Inflammatory macrophage treated with lipopolysaccharide for 4 hours (primary cell): ENCODE data around the gene TMED1.

ENCODE experiments used
- DNase-seq: peaks from one replicate; pipeline ENCODE4 v3.0.0-alpha.2; 2020

The TMED1 gene

DNA sequence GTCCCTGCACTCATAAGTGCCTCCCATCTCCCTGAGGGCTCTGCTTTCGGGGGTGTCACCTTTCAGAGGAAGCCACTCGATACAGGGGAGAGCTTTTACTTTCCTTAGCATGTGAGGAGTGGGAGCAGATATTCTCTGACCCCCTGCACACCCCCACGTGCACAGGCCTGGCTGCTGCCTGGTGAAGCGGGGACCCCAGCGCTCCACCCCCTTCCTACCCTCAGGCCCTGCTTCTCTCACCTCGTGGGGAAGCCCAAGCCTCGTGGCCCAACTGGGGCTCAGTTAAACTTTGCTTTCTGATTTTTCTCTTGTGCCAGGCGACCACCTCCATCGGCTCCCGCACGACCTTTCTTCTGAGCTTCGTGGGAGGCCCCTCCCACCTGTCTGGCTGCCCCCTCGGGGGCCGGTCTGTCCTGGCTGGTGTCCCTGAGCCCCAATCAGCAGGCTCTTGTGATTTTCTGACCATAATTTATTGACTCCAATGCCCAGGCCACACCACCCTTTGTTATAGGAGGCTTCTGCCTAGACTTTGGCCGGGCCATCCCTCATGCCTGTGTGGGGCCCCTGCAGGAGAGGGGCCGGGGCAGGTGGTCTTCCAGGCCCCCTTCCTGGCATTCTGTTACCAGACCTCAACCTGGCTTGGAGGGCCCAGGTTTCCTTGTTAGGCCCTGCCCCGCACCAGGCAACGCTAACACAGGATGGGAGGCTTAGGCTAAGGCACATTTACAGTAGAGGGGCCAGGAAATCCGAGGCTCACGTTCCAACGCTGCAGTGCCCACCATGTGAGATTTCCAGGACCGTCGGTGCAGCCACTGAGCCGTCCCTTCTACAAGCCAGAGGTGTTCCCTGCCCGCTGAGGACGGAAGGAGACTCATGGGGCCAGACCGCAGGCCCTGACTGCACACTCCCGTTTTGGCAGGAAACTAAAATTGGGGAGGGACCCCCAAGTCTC is 3.7 kb downstream of the TMED1 start:
- no peak for DNase-seq

GRCh38 chr19:10830931-10831779 is 4.9 kb downstream of the TMED1 start:
- no peak for DNase-seq

DNA sequence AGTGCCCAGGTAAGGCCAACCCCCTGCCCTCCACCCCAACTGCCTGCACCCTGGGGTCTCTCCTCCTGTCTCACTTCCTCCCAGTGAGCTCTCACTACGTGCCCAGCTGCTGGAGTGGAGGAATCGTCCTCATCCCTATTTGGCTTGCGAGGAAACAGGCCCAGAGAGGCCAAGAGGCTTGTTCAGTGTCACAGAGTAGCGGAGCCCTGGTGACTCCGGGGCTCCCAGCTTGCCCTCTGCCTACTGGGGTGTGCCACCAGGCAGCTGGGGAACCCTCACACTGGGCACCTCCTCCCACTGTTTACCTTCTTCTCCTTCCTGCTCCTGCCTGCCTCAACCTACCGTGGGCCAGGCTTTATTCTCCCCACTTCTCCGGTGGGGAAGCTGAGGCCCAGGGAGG is 5.6 kb downstream of the TMED1 start:
- DNase-seq, result no peak

GRCh38 chr19:10829967-10830366 is 6.0 kb downstream of the TMED1 start:
- no peak for DNase-seq

GRCh38 chr19:10828981-10829821 is 6.8 kb downstream of the TMED1 start:
- DNase-seq, result no peak

GRCh38 chr19:10826846-10827245 is 9.2 kb downstream of the TMED1 start:
- no peak for DNase-seq

DNA sequence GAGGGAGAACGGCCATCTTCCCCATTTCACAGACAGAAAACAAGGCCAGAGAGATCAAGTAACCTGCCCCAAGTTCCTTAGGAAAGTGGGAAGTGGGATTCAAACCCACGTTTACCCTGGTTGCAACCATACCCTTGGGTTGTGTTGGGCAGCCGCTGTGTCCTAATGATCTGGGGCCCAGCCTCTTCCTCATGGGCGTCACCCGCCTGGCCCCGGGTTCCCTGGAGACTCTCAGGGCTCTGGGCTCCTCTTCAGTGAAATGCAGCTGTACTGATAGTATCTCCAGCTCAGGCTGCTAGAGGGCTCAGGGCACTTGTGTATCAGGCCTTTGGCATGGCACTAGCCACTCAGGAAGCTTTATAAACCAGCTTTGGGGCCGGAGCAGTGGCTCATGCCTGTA is 9.8 kb downstream of the TMED1 start:
- peak; percentile 60 for DNase-seq

- DNase-seq, result no peak
Observed at GRCh38 chr19:10823690-10824089, 12.3 kb downstream of the TMED1 start.

DNA sequence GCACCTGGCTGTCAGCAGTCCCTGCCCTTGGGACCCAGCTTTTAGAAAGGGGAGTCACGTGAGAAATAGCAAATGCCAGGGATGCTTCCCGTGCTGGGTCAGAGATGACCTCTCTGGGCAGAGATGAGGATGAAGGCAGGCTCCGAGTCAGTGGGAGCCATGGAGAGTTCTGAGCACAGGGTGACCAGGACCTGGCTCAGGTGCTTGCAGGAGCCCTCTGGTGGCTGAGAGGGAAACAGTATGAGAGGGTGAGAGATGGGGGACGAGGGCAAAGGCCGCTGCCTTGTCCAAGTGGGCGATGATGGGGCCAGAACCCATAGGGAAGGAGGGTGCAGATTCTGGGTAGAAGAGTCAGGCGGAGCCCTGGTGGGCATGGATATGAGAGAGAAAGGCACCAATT is 15.8 kb downstream of the TMED1 start:
- no peak for DNase-seq

DNA sequence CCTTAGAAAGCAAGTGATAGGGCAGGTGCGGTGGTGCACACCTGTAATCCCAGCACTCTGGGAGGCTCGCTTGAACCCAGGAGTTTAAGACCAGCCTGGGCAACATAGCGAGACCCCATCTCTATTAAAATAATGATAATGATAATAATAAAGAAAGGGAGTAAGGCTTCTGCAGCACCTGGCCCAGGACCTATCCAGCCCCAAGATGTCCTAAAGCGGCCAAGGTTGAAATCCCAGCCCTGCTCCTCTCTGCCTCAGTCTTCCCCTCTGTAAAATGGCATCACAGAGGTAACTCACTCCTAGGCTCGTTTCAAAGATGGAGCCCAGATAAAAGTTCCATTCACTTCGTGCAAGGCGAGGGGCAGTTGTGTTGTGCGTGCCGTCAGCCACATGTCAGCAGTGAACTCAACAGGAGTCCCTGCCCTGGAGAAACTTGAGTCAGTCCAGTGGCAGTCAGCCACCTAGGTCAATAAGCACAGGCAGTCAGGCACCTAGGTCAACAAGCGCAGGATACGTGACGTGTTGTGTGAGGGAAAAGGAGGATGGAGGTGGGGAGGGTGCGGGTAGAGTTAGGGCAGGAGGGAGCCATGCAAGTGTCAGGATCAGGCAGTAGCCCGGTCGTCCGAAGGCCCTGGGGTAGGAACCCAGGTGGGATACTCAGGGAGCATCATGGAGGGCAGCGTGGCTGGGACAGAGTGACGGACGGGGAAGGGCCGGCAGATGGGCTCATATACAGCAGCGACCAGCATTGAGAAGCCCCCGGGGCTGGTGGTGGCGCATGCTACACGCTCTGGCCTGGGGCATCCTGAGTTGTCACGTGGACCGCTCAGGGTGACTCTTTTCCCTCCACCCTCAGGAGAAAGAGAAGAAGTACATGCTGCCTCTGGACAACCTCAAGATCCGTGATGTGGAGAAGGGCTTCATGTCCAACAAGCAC is 16.6 kb downstream of the TMED1 start:
- DNase-seq, result no peak

DNA sequence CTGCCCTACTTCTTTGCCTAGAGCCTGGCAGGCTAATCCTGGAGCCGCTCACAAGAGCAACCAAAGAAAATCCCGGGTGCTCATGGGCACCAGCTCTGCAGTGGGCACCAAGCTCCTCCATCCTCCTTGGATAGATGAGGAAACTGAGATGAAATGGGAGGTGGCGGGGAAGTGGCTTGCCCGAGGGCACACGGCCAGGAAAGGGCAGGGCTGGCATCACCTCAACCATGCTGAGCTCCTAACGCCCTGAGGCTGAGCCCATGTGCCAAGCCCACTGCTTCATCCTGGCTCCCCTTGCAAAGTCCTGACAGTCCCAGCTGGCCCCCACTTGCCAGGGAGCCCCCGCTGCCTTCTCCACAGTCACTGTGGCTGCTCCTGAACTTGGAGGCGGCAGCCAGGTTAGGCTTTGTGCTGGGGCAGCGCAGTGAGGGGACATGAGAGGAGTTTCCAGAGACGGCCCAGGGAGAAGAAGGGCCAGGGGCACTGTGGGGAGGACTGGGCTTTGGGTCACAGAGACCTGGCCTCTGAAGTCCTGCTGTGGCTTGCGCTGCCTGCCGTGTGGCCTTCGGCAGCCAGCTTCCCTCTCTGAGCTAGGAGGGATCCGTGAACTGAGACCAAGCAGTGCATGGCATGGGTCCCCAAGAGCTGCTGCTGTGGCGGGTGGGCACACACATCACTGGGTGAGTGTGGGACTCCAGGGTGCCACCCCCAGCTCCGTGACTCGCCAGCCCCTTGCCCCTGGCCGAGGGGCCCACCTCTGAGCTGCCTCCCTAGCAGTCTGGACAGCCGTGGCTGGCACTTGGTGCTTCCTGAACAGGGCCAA is 17.5 kb downstream of the TMED1 start:
- no peak for DNase-seq

GRCh38 chr19:10817291-10818038 is 18.5 kb downstream of the TMED1 start:
- no peak for DNase-seq

GRCh38 chr19:10816691-10817090 is 19.3 kb downstream of the TMED1 start:
- no peak for DNase-seq

DNA sequence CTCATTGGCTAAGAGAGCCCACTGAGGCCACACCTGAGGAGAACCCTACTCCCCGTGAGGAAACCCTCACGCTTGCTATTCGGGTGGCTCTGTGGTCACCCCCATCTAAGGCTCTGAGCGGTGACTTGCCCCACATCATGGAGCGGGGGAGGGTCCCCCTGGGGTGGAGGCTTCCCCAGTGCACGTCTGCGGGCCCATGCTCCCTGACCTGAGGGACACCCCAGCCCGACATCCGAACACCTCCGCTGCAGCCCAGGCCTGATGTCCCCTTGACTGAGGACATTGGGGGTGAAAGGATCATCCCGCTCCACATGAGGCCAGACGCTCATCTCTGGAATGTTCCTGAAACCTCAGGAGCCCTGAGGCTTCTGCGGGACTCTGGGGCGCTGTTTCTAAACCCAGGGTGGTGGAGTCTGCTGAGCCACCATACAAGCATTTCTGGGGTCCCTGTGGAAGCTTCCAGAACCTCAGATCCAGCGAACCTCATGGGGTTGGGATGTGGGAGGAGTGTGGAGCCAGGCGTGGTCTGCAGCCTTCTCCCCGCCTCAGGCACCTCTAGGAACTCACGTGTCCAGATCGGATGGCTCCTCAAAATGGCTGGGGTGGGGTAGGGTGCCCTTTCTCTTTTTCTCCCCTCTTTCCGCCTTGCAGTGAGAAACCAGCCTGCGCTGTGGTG is 19.9 kb downstream of the TMED1 start:
- DNase-seq, result no peak

DNA sequence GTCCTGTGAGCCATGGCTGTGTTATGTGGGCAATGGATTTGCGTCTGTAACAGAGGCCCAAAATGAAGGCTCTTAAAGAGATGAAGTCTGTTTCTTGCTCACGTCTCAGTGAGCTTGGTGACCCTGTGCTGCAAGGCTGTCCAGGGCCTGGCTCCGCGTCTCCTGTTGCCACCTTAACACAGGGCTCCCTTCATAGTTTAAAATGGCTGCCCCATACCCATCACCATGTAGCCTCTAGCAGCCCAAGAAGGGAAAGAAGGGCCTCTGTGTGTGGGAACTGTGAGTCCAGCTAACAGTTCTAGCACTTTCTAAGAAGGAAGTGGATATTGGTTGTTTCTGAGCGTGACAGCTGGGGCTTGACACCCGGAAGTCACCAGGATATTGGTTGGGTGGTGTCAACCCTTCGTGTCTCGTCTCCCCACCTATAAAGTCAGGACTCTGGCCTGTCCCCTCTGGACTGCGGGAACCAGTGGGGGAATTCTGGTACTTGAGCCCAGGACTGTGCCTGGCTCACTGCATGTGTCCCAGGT is 20.9 kb downstream of the TMED1 start:
- peak; percentile 27 for DNase-seq

GRCh38 chr19:10812902-10813404 is 23.1 kb downstream of the TMED1 start:
- DNase-seq, result peak; percentile 92

DNA sequence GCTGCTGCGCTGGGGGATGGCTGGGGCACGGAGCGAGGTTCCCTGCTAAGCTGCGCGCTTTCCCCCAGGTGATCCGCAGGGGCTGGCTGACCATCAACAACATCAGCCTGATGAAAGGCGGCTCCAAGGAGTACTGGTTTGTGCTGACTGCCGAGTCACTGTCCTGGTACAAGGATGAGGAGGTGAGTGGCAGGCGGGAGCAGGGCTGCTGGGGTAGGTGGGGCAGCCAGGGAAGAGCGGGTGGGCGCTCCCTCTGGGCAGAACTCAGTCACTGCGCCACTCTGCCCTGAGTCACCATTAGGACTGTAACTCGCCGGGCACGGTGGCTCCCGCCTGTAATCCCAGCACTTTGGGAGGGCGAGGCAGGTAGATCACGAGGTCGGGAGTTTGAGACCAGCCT is 23.8 kb downstream of the TMED1 start:
- DNase-seq, result no peak

DNA sequence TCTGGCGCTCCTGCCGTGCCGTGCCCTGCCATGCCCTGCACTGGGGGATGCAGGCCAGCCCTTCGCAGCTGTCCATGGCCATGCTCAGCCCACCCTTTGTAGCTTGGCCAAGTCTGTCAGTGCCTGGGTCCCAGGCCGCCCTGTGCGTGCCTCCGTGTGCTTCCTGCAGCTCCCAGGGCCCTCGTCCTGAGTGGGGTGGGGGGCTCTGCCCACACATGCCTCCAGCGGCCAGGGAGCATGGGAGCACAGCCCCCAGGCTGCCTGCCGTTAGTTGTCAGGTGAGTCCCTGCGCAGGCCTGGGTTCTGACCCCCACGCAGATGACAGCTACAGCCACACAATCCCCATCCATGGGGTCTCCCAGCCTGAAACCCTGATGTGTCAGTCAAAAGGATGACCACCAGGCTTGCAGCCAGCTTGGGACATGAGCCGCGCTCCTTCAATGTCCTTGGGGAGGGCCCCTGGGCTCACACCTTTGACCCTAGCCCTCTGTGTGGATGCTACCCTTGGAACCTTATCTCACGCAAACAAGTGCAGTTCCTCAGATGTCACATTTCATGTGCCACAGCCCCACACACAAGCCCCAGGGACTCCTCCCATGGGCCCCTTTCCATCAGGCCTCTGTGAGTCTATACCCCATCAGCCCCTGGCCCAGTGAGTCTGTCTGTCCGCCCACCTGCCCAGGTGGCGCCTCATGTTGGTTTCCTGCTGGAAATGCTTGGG is 24.5 kb downstream of the TMED1 start:
- DNase-seq, result no peak
